Measurements from ENCODE around the gene IVD. TPM values are rescaled to one million over a fixed set of nuclear protein-coding genes. Genes with fewer than 3 reads are reported as not detected.

IVD gene
- polyA plus RNA-seq, 1 donor, result 57.8 TPM

DNA sequence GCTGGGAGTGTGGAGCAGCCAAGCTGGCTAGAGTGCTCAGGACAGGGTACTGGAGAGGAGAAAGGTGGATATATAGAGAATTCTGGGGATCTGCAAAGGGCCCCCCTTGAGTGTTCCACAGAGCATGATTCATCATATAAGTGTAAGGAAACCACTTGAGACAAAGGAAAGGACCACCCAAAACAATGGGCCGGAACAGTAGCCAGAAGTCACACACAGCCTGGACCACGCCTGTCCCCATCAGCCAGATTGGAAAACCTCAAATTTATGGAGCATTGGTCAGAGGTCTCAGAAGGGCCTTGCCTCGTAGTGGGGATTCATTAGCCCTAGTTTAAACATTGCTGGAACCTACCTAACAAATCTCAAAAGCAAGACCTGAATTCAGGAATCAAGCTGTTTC is 28.0 kb upstream of the IVD start:
- DNase-seq, result no peak

DNA sequence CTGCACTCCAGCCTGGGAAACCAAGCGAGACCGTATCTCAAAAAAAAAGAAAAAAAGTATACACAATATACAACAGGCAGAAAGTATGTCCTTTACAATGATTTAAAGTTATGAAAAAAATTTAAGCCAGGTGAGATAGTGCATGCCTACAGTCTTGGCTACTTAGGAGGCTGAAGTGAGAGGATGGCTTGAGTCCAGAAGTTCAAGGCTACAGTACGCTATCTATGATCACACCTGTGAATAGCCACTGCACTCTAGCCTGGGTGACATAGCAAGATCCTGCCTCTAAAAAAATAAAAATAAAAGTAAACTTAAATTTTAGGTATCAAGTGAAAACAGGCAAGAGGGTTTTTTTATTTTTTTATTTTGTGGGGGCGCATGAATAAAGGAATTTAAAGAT is 26.2 kb upstream of the IVD start:
- DNase-seq, result no peak

DNA sequence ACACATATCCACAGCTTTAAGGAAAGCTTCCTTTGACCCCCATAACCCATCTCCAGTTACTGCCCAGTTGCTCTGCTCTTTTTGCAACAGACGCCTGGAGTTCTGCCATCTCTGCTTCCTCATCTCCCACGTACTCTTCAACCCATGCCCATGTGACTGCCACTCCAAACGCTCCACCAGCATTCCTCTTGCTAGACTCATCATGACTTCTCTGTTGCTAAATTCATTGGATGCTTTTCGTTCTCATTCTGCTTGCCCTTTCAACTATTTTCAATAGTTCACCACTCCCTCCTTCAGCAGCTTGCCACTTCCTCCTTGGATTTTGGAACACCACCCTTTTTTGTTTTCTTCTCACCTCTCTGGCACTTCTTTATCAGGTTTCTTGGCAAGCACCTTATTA is 25.7 kb upstream of the IVD start:
- DNase-seq, result no peak

DNA sequence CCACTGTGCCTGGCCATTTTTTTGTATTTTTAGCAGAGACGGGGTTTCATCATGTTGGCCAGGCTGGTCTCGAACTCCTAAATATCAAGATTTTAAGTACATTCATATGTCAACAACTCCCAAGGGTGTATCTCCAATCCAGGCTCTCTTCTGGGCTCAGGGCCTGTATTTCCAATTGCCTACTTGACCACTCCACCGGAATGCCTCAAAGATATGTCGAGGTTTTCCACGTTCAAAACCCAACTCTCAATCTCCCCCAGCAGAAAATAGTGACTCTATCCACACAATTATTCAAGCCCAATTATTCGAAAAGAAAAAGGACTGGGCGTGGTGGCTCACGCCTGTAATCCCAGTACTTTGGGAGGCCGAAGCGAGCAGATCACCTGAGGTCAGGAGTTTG is 25.0 kb upstream of the IVD start:
- DNase-seq, result no peak

DNA sequence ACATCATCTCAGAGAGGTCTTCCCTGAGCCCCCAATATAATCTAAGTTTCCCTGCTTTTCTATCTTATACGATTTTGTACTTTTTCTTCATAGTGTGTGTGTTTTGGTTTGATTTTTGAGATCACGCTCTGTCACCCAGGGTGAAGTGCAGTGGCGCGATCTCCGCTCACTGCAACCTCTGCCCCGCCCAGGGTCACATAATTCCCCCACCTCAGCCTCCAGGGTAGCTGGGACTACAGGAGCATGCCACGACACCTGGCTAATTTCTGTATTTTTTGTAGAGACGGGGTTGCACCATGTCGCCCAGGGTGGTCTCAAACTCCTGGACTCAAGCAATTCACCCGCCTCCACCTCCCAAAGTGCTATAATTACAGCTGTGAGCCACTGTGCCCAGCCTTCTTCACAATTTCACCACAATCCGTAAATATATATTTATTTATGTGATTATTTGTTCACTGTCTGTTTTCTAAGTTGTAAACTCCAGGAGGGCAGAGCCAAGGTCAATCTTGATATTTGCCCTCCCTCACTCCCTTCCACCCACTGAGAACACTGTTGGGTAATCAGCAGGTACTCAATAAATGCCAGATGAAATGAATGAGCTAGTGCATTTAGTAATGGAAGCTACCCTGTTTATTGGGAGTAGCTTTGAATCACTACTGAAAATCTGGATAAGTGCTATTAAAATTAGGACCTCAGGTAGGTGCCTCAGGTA is 23.6 kb upstream of the IVD start:
- DNase-seq, result no peak

DNA sequence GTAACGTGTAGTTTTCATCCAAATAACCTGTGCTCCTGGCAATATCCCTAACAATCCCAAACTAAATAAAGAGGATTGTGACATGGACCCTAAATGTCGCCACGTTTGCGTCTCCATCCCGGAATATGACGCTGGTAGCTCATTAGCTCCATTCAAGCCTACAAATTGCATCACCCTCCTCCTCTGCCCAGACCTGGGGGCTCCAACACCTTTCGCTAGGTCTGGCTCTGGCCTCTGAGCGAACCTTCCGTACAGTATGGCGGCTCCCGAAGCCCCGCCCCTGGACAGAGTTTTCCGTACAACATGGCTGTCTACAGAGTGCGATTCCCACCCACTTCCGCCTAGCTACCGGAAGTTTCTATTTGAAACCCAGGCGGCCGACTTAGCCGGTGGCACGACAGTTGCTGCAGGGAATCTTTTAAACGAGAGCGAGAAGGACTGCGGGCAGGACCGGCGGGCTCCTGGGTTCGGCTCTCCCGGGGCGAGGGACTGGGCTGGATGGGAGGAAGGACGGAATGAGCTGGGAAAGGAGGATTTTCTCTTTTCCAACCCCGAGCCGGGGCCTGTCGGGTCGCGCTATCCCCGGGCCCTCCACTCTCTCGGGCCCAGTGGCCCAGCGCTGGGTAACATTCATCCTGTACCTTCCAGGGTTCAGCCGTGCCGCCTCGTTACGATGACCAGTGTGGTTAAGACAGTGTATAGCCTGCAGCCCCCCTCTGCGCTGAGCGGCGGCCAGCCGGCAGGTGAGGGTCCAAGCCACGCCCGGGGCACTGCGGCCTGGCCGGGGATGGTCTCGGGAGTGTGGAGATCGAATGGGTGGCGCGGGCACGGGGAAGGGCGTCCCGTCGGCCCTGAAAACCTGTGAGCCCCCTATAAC is 22.8 kb upstream of the IVD start, which contains the start of gene KNSTRN:
Gene KNSTRN, plus strand, starts transcription at position 142 of the 877 bp plus-strand sequence. Its CDS starts 115 bp downstream, at position 257.
- DNase-seq, result peak; percentile 91

DNA sequence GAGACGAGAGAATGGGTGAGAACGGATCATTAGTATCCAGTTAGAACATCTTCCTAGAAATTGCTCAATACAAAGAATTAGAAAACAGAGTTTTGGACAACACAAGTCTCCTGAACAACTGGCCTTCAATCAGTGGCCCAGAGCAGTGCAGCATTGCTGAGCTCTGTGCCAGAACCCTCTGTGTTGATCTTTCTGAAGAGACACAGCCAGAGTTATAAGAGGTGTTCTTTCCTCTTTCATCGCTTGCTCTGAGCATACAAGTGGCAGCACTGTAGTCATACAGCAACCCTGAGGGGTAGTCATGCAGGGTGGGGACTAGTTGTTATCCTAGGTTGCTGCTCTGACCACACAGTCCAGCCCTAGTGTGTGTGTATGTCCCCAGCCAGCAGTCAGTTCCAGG is 19.1 kb upstream of the IVD start:
- DNase-seq, result no peak

DNA sequence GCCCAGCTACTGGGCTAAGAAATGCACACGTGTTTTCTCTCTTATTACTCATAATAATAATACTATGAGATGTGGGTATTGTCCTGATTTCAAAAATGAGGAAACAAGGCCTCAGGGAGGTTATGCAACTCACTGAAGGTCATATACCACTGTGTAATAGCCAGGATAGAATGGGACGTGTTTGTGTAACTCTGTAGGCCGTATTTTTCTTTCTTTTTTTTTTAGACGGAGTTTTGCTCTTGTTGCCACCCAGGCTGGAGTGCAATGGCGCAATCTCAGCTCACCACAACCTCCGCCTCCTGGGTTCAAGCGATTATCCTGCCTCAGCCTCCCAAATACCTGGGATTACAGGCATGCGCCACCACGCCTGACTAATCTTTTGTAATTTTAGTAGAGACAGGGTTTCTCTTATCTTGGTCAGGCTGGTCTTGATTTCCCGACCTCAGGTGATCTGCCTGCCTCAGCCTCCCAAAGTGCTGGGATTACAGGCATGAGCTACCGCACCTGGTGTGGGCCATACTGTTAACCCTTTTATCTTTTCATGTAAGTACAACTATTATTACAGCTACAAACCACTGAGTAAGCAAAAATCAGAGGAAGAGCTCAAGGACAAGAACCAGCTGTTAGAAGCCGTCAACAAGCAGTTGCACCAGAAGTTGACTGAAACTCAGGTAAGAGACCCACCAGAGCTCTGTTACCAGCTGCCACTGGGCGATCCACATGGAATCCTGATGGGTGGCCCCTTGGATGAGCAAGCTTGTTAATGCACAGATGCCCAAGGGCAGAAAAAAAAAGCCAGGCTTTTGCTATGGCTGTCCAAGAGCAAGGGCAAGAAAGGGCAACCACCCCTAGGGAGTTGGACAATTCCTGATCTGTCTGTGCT is 16.4 kb upstream of the IVD start:
- DNase-seq, result no peak

DNA sequence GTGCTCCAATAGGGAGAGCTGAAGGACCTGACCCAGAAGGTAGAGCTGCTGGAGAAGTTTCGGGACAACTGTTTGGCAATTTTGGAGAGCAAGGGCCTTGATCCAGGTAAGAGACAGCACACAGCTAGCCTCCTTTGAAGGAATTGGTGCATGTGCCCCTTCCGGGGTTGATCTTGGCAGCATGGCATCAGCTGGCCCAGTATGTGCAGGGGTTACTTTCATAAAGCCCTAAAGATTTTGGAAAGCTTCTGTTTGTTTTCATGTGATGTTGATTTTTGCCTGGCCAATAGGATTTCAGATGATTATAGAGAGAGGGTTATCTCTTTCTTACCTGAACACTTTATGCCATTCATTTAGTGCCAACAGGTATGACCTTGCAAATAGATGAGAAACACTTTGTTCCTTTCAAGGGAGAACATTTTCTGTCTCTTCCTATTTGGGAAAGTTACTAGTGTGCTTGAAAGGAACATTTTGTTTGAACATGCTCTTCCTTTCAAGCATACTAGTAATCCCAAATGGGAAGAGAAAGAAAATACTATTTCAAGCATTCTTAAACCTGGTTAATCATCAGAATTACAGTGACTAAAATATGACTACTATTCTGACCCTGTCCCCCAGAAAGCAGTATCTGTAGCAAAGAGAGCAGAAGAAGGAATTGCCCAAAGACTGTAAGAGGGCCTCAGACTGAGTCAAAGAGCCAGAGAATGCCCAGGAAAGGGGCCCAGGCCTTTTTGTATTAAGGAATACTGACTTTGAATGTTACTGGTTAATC is 15.6 kb upstream of the IVD start:
- DNase-seq, result no peak

DNA sequence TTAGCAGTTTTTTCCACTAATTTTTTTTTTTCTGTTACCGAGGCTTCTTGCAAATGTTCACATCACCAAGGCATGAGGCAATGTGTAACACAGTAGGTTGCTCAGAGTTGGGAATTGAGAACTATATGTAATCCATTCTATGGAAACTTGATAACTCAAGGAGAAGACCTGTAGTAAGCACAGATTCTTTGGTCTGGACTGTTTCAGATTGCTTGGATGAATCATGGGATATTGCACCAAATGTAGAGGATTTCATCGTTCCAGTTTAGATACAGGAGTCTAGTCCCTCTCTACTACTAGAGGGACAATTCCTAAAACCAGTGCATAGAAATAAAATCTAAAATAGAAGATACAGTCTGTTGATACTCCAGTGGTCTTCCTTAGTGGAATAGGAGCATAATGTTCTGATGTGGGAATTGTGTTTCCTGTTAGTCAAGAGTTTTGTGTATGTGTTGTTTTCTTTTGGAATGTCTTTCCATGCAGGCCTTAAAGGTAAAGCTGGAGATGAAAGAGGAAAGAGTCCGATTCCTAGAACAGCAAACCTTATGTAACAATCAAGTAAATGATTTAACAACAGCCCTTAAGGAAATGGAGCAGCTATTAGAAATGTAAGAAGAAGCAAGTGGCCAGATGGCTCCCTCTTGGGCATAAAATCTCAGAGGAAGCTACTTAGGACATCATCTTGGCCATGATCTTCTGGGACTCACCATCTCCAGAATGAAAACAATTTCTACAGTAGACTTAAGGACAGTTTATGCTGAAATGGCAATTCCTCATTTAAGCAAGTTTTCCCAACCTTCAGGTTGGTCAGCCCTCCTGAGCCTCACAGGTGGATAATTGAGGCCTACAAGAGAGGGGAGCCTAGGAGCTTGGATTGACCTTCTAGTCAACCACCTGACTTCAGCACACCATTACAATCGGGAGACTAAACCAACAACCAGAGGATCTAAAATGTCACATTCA is 12.3 kb upstream of the IVD start:
- DNase-seq, result no peak

DNA sequence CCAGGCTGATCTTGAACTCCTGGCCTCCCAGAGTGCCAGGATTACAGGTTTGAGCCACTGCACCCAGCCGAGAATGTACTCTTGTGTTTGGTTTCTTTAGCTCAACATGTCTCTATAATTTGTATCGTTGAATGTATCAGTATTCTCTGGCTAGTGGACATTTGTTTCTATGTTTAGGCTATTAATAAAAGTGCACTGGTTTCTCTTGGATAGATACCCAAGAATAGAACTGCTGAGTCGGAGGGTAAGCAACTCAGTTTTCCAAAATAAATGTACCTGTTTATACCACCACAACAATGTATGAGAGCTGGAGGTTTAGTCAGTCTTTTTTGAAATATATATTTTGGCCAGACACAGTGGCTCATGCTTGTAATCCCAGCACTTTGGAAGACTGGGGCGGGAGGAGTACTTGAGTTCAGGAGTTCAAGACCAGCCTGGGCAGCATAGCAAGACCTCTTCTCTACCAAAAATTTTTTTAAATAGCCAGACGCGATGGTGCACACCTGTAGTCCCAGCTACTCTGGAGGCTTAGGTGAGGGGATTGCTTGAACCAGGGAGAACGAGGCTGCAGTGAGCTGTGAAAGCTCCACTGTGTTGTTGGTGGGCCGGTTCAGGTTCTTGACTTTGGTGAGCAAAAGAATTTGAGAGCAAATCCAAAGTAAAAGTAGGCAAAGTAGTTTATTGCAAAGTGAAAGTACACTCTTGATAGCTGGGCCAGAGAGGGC is 7.7 kb upstream of the IVD start:
- DNase-seq, result no peak

DNA sequence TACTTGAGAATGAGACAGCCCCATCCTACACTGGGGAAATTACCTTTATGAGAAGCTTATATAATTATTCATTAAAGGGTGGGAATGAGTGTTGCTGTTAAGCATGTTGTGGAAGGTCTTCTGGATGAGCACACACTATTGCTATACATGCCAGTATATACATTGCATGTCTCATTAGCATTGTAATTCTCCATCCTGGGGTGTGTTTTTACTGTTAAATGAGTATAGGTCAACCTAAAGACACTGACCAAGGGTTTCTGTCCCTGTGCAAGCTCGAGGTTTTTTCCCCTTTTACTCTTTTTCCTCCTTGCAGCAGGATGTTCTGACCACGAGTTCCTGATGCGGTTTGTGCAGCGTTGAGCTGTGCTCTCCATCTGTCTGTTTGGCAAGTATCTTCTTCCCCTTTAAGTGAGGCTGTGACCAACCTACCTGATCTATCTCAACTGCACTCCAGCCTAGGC is 7.2 kb upstream of the IVD start:
- no peak for DNase-seq

DNA sequence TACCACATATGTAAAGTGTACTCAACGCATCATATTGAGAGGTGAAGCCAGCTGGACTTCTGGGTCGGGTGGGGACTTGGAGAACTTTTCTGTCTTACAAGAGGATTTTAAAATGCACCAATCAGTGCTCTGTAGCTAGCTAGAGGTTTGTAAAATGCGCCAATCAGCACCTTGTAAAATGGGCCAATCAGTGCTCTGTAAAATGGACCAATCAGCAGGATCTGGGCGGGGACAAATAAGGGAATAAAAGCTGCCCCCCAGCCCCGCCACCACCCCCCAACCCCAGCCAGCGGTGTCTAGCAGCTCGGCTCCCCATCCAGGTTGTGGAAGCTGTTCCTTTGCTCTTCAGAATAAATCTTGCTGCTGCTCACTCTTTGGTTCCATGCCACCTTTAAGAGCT is 6.2 kb upstream of the IVD start:
- no peak for DNase-seq

DNA sequence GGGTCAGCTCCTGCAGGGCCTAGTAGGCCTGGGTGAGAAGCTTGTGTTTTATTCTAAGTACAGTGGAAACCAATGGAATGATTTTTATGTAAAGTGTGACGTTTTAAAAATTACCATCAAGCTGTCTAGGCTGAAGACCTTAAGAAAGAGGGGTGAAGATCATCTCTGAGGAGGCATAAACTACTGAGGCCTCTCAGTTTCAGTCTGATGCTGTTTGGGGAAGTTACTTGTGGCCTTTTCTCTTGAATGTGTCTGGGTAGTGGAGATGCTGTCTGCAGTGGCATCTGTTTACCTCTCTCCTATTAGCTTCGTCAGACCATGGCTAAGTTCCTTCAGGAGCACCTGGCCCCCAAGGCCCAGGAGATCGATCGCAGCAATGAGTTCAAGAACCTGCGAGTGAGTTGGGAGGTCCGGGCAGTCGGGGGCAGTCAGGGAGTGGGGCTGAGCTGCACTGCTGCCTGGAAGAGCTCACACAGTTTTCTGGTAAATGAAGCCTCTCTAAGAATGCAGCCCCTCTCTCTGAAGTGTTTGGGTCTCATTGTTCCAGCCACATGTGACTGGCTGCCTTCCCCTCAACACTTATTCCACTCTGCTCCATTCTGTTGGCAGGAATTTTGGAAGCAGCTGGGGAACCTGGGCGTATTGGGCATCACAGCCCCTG is 1.9 kb downstream of the IVD start:
- no peak for DNase-seq

DNA sequence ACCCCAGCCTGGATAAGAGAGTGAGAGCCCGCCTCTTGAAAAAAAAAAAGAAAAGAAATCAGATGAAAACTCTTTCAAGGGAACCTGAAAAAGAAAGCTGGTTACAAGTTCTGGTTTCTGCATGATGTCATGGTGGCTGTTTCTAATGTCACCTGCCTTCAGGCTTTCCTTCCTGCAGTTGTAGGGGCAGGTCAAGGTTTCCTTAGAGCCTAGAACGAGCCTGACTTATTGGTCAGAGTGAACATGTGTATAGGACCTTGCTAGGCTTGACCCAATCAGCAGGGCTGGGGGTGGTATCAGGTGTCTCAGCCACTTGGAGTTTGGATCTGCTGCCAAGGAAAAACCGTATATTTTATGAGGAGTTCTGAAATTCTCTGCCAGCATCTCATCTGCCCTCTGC is 3.8 kb downstream of the IVD start:
- no peak for DNase-seq

DNA sequence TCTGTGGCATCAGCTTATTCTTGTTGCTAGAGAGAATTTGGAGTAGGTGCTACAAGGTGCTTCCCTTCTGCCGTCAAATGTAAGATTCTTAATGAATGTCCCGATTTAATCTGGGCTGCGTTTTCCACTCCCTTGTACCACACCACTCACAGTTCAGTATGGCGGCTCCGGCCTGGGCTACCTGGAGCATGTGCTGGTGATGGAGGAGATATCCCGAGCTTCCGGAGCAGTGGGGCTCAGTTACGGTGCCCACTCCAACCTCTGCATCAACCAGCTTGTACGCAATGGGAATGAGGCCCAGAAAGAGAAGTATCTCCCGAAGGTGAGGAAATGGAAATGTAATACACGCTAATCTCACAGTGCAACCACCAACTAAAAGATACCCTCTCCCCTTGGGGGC is 4.9 kb downstream of the IVD start:
- DNase-seq, result no peak

DNA sequence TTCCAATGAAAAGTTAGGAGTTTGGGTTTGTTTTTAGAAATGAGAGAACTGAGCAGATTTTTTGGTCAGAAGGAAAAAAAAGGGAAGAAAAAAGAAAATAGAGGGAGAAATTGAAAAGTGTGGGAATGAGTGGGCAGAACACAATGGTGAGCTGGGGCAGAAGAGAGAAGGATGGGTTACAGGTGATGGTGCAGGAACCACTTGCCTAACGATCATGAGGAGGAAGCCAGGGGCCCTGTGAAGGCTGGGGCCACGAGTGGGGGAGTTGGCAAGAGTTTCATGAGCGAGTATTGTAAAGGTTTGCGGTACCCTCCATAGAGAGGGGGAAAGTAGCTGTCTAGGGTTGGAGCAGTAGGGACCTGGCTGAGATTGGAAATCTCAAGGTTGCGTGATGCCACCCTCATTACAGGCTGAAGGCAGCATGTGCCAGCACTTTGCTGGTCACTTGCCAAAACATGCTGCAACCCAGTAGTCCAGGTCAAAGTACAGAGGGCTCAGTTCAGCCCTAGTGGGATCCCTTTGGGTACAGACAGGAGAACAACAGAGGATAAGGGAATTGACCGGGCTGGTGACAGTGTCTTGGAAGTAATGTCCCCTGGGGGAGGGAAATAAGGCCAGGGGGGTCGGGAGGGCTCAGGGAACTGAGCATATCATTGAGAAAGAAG is 6.6 kb downstream of the IVD start:
- no peak for DNase-seq

DNA sequence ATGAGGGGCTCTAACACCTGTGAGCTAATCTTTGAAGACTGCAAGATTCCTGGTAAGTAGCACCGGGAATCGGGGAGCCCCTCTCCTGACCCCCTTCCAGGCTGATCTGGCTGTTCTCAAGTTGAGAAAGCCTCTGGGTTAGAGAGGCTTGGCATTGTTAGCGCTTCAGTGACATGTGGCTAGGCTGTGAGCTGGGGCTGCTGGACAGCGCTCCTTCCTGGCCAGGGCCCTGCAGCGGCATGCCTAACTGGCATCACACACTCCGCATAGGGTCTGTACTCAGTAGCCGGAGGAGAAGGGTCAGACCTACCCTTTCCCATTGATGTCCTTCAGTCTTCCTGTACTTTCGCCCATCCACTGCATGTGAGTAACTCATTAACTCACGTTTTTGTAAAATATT is 7.4 kb downstream of the IVD start:
- DNase-seq, result no peak

DNA sequence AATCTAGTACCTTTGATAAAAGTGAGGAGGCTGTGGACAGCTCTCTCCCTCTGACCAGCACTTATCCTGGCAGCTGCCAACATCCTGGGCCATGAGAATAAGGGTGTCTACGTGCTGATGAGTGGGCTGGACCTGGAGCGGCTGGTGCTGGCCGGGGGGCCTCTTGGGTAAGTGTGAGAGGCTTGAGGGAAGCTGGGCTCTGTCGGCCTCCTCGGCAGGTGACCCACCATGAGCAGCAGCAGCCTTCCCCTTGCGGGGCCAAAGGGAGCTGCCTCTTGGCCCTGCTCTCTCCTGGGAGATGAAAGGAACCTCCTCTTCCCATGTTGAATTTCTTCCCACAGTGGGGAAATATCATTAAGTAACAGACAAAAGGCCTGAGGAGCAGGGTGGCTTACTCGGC is 9.2 kb downstream of the IVD start:
- DNase-seq, result no peak

Measured in hindlimb muscle (tissue), 1 donor.